SHP77 treated with DMSO at 0.1 percent for 48 hours (cell line): ENCODE measurements around the gene ARL15.
"Not testable (repeated sequence)": the region's sequence is repeated elsewhere in the genome, so short reads cannot be mapped to it uniquely, and the experiment has no call there.

Experiments used
- DNase-seq: peaks from one replicate; lab custom pipeline; 2025; lab: John Stamatoyannopoulos, UW

The ARL15 gene

DNA sequence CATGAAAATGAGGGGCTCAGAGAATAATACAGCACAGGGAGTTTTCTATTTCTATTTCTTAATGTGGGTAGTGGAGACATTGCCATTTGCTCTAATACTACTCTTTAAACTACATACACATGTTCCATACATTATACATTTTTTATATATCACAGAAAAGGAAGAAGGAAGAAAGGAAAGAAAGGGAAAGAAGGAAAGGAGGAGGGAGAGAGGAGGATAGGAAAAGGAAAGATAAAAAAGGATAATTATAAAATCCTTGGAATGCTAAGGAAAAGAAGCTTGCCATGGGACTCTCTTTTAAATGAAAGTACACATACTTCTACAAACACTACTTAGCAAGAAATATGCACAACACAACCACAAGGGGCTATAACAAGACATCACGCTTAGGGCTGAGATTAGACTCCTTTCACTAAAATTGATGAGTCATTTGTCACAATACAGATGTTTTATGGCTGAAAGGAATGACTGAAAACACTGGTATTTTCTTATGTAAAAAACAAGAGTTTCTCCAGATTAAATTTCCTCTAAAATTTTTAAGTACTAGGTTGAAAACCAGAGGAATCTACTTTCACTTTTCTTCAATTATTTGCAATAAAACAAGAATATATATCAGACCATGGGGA lies 219.8 kb downstream of the ARL15 start:
- no peak for DNase-seq

DNA sequence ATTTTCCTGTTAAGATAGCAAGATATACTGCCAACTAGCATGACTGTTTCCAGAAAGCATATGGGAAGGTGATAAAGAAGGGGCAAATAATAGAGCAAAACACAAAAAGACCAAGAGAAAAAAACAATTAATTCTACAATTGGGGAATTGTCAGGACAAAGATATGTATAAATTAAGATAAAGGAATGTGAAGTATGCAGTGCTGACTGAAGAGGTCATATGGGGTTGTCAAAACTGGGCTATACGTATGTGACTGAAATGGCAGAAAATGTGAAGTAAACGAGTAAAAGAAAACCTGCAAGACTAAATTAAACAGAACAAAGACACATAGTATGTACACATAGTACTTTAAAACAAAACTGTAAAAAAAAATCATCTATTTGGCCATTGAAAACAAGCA lies 222.3 kb downstream of the ARL15 start:
- DNase-seq: no peak

DNA sequence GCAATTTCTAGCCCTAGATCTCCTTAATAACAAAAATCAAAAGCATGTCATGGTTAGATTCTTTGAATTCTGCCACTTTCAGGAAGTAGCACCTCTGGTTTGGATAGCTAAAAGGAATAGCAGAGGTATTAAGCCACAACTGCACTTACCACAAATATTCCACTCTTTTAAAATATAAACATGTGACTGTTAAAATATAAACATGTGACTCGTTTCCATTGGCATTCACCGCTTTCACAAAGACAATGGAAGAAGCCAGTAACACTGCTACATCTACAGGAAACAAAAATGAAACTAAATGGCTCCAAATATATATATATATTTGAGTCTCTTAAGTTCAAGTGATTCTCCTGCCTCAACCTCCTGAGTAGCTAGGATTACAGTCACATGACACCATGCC lies 222.9 kb downstream of the ARL15 start:
- DNase-seq: no peak

DNA sequence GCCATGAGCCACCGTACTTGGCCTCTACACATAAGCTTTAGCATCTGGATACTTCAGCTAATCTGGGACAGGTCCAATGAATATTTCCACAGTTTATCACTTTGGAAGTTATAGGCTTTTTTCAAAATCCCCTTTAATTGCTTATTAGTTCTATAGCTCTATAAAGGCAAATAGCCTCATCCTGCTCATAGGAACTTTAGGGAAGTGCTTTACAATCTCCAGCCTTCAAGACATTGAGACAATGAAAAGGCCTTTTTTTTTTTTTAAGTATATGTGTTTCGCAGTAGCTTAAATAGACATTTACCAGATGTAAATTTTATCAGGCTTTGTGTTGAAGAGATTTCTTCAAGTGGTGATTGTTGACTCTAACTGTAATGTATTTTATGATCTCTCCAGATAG lies 224.2 kb downstream of the ARL15 start:
- no peak for DNase-seq

DNA sequence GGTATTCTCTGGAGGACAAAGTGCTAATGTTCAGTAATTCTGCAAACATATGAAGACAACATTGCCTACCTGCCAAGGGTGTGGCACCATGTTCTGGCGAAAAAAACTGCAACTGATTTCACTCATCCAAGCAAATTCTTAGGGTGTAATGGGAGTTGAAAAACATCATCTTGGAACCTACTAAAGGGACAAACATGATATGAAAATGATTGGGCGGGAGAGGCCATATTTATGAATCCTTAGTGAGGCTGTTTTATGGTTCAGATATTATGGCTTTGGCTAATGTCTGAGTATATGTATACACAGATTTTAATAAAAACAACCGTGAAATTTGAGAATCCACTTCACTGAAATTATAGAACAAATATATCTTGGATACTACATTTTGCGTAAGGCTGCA lies 225.7 kb downstream of the ARL15 start:
- no peak for DNase-seq

DNA sequence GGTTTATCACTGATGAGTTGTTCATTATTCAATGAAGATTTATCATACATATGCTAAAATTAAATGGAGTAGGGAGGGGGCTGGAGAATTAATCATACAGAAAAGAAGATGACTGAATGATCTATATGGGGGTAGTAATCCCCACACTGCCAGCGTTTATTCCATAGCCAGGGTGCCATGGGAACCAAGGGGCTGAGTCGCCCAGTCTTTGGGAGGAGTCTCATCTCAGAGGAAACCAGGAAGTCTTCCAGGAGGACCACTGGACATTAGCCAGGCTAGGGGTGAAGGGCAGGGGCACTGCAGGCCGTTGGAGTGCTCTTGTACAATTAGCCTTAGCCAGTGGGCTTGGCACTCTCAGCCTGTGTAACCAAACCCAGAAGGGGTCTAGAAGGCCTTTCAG lies 226.5 kb downstream of the ARL15 start:
- no peak for DNase-seq

DNA sequence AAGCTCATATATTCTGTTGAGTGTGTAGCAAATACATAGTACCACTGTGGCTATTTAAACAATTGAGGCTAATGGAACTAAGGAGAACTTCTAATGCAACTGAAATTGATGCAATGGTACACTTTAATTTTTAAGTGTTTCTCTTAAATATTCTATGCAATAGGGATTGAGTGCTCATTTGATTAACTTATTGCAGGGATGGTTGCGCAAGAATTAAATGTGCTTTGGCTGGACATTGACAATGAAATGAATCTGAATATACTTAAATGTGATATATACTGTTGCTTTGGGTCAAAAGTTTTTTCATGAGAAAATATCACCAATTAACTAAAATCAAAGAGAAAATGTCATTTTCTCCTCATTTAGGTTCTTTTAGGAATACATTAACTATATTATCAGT lies 227.1 kb downstream of the ARL15 start:
- DNase-seq: no peak

DNA sequence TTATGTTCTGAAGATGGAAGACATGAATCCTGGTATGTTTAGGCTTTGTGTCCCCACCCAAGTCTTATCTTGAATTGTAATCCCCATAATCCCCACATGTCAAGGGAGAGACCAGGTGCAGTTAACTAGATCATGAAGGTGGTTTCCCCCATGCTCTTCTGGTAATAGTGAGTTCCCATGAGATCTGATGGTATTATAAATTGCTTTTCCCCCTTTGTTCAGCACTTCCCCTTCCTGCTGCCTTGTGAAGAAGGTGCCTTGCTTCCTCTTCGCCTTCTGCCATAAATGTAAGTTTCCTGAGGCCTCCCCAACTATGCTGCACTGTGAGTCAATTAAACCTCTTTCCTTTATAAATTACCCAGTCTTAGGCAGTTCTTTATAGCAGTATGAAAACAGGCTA lies 229.0 kb downstream of the ARL15 start:
- DNase-seq: no peak

DNA sequence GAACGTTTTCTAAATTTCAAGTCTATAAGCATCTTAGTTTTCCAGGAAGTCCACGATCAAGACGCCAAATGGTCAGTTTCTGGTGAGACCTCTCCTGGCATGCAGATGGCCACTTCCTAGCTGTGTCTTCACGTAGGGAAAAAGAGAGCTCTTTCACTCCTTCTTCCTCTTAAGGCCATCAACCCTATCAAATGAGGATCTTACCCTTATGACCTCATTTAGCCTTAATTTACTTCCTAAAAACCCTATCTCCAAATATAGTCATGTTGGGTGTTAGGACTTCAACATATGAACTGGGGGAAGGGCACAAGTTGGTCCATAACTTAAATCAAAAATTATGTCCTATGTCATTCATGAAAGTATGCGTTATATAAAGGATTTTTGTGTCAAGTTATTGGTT lies 229.5 kb downstream of the ARL15 start:
- no peak for DNase-seq

DNA sequence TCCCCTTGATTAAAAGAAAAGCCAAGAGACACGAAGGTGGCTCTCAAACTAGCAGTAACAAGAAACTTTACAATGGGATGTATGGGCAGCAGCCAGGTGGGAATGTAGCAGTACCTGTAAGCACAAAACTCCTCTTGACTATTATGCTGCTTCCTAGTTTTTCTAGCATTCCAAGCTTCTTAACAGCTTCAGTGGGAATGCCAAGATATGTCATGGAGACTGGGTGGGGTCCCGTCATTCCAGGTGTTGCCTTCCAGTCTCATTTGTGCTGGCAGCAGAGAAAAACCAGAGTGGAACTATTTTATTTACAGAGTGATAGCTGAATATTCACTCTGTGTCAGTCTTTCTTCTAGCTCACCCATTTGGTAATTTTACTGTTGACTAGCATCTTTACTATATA lies 236.6 kb downstream of the ARL15 start:
- no peak for DNase-seq

DNA sequence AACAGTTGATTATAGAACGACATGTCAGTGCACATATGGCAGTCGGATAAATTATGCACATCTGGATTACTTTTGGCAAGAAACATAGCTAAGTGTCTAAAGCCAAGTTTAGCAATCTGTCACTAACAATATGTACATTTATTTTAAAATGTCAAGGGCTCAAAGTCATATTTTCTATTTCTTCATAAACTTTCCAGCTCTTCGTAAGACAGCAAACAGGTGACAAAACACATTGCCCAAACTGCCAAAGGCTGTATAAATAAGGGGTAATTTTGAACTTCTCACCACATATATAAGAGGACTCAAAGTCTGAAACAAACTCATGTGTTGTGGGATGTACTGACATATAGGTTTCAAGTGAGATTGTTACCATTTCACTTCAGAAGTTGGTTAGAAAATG lies 237.2 kb downstream of the ARL15 start:
- DNase-seq: no peak

DNA sequence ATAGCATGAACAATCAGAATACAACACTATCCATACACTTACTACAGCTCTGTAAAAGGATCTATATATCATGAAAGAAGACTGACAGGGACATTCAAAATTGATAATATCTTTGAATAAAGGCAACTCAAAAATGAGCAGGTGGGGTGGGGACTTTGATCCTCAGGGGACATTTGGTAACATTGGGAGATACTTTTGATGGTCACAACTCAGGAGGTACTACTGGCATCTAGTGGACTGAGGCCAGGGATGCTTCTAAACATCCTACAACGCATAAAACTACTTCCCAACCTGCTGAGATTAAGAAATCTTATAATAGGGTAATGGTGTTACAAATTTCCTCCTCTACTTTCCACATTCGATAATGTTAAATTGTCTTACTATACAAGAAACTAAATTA lies 243.9 kb downstream of the ARL15 start:
- DNase-seq: no peak

DNA sequence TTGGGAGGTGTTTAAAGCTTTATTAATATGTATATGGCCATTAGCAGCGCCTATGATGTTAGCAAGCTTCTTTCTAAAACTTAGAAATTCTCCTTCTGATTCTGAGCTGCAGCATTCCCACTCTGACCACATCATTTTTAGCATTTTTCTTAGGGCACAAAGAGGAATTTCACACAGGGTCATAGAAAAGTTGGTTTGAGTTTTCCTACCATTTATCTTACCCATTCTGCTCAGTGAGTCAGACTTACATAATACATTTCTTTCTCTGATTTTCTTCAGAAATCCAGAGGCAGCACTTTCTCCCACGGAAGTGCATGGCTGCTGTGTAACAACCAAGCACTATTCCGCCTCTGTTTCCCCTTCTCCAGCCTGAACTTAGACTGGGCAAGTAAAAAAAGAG lies 246.6 kb downstream of the ARL15 start:
- no peak for DNase-seq

DNA sequence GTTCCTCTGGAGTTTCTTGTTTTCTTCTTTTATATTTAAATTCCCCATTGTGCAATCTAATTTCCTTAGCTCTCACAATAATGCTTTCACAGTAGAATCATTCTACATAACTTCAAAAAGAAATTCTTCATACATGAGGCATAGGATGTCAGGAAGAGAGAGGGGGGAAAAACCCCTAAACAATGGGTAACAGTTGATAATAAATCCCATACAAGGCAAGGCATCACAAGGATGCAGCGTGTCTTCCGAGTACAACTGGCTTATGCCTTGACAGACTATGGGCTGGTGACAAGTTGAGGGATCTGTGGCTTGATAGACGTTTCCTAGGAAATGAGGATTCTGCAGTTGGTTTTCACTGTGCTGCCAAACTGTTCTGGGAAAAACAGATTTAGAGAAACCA lies 247.4 kb downstream of the ARL15 start:
- DNase-seq: no peak

DNA sequence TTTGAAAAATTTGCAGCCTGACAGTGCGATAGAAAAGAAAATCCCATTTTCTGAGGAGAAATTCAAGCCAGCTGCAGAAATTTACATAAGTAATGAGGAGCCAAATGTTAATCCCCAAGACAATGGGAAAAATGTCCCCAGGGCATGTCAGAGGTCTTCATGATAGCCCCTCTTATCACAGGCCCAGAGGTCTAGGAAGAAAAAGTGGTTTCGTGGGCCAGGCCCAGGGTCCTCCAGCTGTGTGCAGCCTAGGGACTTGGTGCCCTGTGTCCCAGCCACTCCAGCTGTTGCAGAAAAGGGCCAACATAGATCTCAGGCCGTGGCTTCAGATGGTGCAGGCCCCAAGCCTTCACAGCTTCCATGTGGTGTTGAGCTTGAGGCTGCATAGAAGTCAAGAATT lies 249.5 kb downstream of the ARL15 start:
- not testable (repeated sequence) for DNase-seq

DNA sequence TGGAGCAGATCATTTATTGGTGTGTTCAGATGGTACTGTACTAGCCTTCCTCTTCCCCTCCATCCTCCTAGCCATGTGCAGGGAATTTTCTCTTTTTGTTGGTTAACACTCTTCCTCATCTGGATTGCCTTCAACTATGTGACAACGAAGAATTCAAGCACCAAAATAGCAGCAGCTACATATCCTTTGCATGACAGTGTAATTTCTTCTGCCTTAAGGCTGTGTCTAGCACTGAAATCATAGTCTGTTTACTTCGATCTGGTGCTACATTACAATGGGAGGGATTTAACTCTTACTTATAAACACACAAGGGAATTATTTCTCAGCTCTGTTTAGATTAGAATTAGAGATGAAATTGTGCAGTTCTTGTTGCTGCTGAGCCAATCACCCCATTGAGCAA lies 260.4 kb downstream of the ARL15 start:
- DNase-seq: no peak

DNA sequence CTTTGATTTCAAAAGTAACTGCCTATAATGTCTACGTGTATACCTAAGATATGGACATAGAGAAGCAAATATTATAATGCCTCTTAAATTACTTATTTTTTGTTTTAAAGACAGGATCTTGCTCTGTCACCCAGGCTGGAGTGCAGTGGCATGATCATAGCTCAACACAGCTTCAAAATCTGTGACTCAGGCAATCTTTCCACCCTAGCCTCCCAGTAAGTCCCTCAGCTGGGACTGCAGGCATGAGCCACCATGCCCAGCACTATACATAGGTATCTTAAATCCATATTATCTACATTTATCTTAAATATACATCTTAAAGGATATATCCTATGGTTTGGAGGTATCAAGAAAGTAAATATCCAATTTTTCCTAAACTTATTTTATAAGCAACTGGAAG lies 261.2 kb downstream of the ARL15 start:
- DNase-seq: no peak

DNA sequence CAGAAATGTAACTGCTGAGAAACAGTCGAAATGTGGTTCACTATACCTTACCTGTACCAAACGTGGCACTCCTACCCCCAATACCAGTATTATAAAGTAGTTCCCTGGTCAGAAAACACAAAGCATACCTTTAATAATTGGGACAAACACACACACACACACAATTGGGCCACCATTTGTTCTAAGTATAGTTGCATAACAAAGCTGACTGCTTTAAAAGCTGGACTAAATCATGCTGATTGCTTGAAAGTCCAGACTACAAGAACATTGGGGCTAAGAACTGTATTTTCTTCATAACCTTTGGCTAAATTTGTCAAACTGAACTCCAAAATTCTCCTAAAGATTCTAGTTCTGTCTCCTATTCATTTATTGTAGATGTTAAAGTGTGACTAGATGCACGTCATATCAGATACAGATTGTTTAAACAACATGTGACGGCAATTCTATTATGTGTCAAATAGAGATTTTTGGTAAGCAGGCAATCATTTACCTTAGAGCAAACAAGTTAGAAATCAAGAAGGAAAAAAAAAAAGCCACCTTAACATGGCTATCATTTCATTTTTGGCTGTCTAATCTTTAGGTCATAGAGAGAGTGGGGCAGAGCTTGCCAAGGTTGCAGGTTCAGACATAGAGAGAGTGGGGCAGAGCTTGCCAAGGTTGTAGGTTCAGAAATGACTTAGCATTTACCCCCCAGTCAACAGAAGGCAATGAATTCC lies 265.1 kb downstream of the ARL15 start:
- DNase-seq: no peak

DNA sequence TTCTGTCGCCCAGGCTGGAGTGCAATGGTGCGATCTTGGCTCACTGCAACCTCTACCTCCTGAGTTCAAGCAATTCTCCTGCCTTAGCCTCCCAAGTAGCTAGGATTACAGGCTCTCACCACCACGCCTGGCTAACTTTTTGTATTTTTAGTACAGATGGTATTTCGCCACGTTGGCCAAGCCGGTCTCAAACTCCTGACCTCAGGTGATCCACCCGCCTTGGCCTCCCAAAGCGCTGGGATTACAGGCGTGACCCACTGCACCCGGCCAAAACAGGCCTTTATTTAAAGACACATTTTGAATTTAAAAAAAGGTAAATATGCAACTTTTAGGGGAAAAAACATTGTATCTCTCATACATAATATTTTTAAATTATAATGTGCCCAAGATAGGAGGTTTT lies 266.1 kb downstream of the ARL15 start:
- not testable (repeated sequence) for DNase-seq

DNA sequence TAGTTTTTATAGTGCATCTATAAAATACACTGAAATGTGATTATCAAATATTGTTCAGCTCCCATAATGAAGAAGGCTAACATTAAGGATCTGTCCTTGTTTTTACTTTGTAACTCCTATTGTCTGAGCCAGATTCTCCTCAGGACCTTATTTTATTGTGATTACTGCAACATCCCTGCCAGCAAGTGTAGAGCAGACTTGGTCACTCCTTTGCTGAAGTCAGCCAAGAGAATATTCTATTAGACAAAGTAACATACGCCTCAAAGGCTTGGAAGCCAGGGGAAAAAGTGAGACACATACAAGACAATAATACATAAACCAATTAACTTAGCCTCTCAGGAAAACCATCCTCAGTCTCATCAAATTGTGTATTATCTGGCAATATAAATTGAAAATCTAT lies 269.6 kb downstream of the ARL15 start:
- no peak for DNase-seq

DNA sequence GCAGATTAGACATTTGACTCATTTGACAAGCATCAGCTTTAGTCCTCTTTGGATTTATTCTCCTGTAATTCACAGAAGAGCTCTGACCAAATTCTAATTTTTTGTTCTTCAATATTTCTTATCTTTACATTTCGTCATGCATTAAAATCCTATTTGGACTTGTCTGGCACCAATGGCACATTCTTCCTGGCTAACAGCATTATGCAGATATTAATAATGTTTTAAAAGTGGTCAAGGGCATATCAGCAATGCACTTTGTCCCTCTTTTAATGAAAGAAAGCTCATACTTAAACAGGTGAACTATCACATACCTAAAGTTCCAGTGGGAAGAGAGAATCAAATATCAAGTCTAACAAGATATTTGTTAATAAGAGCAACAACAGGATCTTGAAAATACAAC lies 270.4 kb downstream of the ARL15 start:
- DNase-seq: no peak

DNA sequence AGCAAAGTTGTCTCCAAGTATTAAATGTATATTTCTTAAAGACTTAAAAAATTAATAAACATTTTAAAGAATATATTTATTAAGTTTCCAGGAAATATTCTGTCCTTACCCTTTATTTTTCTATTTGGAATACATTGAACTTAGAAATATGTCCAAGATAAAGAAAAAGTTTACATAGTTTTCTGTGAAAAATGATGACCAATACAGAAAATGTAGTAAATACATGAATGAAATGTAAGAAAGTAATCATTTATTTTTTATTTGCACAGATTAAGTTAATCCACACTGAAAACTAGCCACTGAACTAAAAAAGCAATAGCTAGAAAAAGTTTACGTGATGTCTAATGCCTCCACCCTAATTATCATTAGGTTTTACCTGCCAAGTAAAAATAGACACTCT lies 273.2 kb downstream of the ARL15 start:
- DNase-seq: no peak

DNA sequence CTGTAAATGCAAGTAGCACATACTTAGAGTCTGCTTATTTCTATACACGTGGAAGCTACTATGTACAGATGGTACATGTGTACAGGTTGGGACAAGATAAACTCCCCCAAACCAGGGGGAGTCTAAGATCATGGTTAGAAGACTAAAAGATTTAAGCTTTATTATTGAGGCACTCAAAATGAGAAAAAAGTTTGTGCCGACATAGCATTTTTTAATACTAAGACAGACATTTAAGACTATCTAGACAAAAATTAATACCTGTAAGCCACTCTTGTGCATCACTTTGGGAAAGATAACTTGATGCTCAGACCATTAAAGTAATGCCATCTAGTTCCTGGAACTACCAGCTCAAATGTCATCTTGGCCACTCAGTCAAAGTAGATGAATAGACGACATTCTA lies 279.4 kb downstream of the ARL15 start:
- DNase-seq: no peak

DNA sequence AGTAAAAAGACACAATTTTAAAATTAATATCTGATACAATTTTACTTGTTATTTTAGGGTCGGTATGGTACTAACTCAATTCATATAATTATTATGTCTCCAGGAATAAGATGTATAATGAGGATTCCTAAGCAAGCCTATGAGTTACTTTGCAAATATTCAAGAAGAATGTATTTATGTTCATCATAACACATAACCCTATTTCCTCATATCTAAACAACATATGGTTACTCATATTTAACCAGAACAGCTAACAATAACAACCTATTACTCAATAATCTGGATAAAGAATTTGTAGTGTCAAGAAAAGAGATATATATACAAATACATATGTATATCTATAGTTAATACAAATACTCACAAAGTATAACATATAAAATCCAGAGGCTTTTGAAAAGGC lies 285.9 kb downstream of the ARL15 start:
- DNase-seq: no peak
